OCI-LY3 (cell line): Measurements from ENCODE around the gene C7orf33.

Experiments
- H2AFZ ChIP-seq: fragments of 200-600, 300-600 bp; shearing (Covaris generic); 2 replicates; pipeline ENCODE4 v1.6.0; 2014; ENCODE audit warnings: antibody characterized with exemption, low read depth, low read length
- H3K27ac ChIP-seq: fragments of 200-600, 300-600 bp; sonication (generic); 2 replicates; pipeline ENCODE4 v1.5.1; 2014; ENCODE audit warnings: mild to moderate bottlenecking, low read length, moderate library complexity, mixed read lengths
- H3K27me3 ChIP-seq: fragments of 200-600, 300-600 bp; sonication (generic); 2 replicates; pipeline ENCODE4 v1.6.1; 2014; ENCODE audit warnings: low read depth, low read length, mixed read lengths
- H3K36me3 ChIP-seq: fragments of 200-600, 300-600 bp; sonication (generic); replicated peaks from 2 replicates; pipeline ENCODE3; 2014; ENCODE audit warnings: low read depth, low read length, mixed read lengths
- H3K4me1 ChIP-seq: fragments of 300-600, 200-600 bp; sonication (generic); 2 replicates; pipeline ENCODE4 v1.6.1; 2014; ENCODE audit warnings: low read length, mixed read lengths
- H3K4me2 ChIP-seq: fragments of 200-600, 300-600 bp; sonication (generic); 2 replicates; pipeline ENCODE4 v1.6.1; 2014; ENCODE audit warnings: low read length, mixed read lengths
- H3K4me3 ChIP-seq: fragments of 300-600, 200-600 bp; sonication (generic); 2 replicates; pipeline ENCODE4 v1.5.1; 2014; ENCODE audit warnings: antibody characterized with exemption, mild to moderate bottlenecking, low read length, moderate library complexity
- H3K79me2 ChIP-seq: fragments of 300-600, 200-600 bp; shearing (Covaris generic); 2 replicates; pipeline ENCODE4 v1.6.1; 2014; ENCODE audit warnings: mild to moderate bottlenecking, low read length, mixed read lengths
- H3K9ac ChIP-seq: fragments of 300-600, 200-600 bp; shearing (Covaris generic); 2 replicates; pipeline ENCODE4 v1.6.0; 2014; ENCODE audit warnings: mild to moderate bottlenecking, low read length, moderate library complexity
- H3K9me3 ChIP-seq: fragments of 200-600, 300-600 bp; shearing (Covaris generic); 2 replicates; pipeline ENCODE4 v1.6.1; 2014; ENCODE audit warnings: low read length, mixed read lengths; ENCODE audit not compliant: insufficient read depth
- H4K20me1 ChIP-seq: fragments of 200-600, 300-600 bp; sonication (generic); 2 replicates; pipeline ENCODE4 v1.6.1; 2016; ENCODE audit warnings: low read length, mixed read lengths; ENCODE audit not compliant: insufficient read depth
- CTCF ChIP-seq: fragments of 200-600, 300-600 bp; sonication (generic); IDR thresholded peaks from 2 replicates; pipeline ENCODE4 v1.5.1; 2014; ENCODE audit warnings: antibody characterized with exemption, low read length, low read depth
- EZH2phosphoT487 ChIP-seq: fragments of 200-600 bp; shearing (Covaris generic); IDR thresholded peaks from 2 replicates; pipeline ENCODE4 v1.6.1; 2018; ENCODE audit warnings: antibody characterized with exemption, mixed run types, low read depth

Gene C7orf33

GRCh38 chr7:148545932-148546331 lies 44.6 kb upstream of the C7orf33 start:
- H3K9ac ChIP-seq: no peak overlapping the region
- TF ChIP-seq CTCF (no peak), EZH2phosphoT487 (no peak)
- H3K79me2 ChIP-seq: no peaks in the 10 kb centered on the region
- H3K4me3 ChIP-seq: no peak overlapping the region
- H2AFZ ChIP-seq: no peak overlapping the region
- H3K27ac ChIP-seq: no peak overlapping the region
- H3K27me3 ChIP-seq: no peaks in the 10 kb centered on the region
- H3K4me1 ChIP-seq: peaks cover 3% of the 10 kb centered on the region
- H3K36me3 ChIP-seq: no peaks in the 10 kb centered on the region
- no peak overlapping the region for H3K4me2 ChIP-seq
- H3K9me3 ChIP-seq: no peaks in the 10 kb centered on the region
- no peaks in the 10 kb centered on the region for H4K20me1 ChIP-seq

- Histone ChIP-seq H3K4me2 (no peak overlapping the region), H3K27ac (no peak overlapping the region), H3K27me3 (no peaks in the 10 kb centered on the region), H3K36me3 (no peaks in the 10 kb centered on the region), H3K79me2 (no peaks in the 10 kb centered on the region), H3K4me1 (peaks cover 9% of the 10 kb centered on the region), H3K9me3 (no peaks in the 10 kb centered on the region), H3K9ac (no peak overlapping the region), H3K4me3 (no peak overlapping the region), H2AFZ (no peak overlapping the region), H4K20me1 (no peaks in the 10 kb centered on the region)
- TF ChIP-seq EZH2phosphoT487 (no peak), CTCF (no peak)
Observed at GRCh38 chr7:148546857-148547256, 43.7 kb upstream of the C7orf33 start.

DNA sequence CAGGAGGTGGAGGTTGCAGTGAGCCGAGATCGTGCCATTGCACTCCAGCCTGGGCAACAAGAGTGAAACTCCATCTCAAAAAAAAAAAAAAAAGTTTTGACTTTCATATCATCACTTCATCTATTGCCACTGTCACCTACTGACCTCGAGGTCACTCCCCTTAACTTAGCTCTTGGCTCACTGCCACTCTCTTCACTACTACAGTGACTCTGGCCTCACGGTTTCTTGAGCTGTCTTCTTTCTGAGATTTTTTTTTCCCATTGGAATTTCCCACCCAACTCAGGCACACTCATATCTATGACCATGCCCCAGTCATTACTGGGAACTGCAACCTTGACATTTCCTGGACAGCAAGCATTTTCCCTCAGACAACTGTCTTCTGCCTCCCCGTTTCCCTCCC lies 42.6 kb upstream of the C7orf33 start:
- Histone ChIP-seq H3K36me3 (no peaks in the 10 kb centered on the region), H3K9me3 (no peaks in the 10 kb centered on the region), H4K20me1 (no peaks in the 10 kb centered on the region), H3K27me3 (no peaks in the 10 kb centered on the region), H3K4me3 (no peak overlapping the region), H3K4me1 (peaks cover 9% of the 10 kb centered on the region), H3K79me2 (no peaks in the 10 kb centered on the region), H2AFZ (no peak overlapping the region), H3K9ac (no peak overlapping the region), H3K4me2 (no peak overlapping the region), H3K27ac (no peak overlapping the region)
- TF ChIP-seq EZH2phosphoT487: no peak
- no peak for TF ChIP-seq CTCF

- H3K36me3 ChIP-seq: no peaks in the 10 kb centered on the region
- H3K27me3 ChIP-seq: no peaks in the 10 kb centered on the region
- no peaks in the 10 kb centered on the region for H3K79me2 ChIP-seq
- H3K4me2 ChIP-seq: no peak overlapping the region
- TF ChIP-seq EZH2phosphoT487 (no peak), CTCF (no peak)
- no peak overlapping the region for H3K27ac ChIP-seq
- H3K4me3 ChIP-seq: no peak overlapping the region
- H2AFZ ChIP-seq: no peak overlapping the region
- no peak overlapping the region for H3K9ac ChIP-seq
- H3K4me1 ChIP-seq: peaks cover 9% of the 10 kb centered on the region
- H3K9me3 ChIP-seq: no peaks in the 10 kb centered on the region
- no peaks in the 10 kb centered on the region for H4K20me1 ChIP-seq
Observed at GRCh38 chr7:148553979-148554378, 36.6 kb upstream of the C7orf33 start.
